GM19035 (cell line): Measurements from ENCODE around the gene SLC41A1.
"Not testable (repeated sequence)": the region's sequence is repeated elsewhere in the genome, so short reads cannot be mapped to it uniquely, and the experiment has no call there.

Experiments
- ATAC-seq: cut with Tn5 transposase; IDR thresholded peaks from one replicate; pipeline ENCODE4 v1.9.1; 2021; ENCODE audit not compliant: unreplicated experiment

SLC41A1 gene

DNA sequence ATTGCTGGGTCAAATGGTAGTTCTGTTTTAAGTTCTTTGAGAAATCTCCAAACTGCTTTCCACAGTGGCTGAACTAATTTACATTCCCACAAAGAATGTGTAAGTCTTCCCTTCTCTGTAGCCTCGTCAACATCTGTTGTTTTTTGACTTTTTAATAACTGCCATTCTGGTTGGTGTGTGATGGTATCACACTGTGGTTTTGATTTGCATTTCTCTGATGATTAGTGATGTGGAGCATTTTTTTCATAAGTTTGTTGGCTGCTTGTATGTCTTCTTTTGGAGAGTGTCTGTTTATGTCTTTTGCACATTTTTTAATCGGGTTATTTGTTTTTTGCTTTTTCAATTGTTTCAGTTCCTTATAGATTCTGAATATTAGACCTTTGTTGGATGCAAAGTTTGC lies 10.3 kb upstream of the SLC41A1 start:
- ATAC-seq = not testable (repeated sequence)

DNA sequence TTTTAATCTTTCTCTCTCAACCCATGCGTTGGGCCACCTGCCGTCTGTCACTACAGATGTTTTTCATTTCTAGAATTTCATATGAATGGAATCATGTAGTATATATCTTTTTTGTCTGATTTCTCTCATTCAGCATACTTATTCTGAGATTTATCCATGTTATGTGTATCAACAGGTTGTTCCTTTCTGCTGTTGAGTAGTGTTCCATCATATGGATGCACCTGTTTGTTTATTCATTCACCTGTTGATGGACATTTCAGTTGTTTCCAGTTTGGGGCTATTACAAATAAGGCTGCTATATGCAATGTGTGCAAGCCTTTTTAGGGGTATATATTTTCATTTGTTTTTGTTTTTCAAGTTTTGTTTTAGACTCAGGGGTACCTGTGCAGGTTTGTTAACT lies 9.4 kb upstream of the SLC41A1 start:
- no peak for ATAC-seq

GRCh38 chr1:205817988-205818387 lies 5.0 kb upstream of the SLC41A1 start:
- ATAC-seq = no peak

- no peak for ATAC-seq
Observed at GRCh38 chr1:205817364-205817763, 4.4 kb upstream of the SLC41A1 start.

GRCh38 chr1:205813755-205814058 lies 709 bp upstream of the SLC41A1 start:
- ATAC-seq = no peak

- ATAC-seq = no peak
Observed at GRCh38 chr1:205812271-205812877, 624 bp downstream of the SLC41A1 start.

- no peak for ATAC-seq
Observed at GRCh38 chr1:205811660-205812059, 1.3 kb downstream of the SLC41A1 start.

DNA sequence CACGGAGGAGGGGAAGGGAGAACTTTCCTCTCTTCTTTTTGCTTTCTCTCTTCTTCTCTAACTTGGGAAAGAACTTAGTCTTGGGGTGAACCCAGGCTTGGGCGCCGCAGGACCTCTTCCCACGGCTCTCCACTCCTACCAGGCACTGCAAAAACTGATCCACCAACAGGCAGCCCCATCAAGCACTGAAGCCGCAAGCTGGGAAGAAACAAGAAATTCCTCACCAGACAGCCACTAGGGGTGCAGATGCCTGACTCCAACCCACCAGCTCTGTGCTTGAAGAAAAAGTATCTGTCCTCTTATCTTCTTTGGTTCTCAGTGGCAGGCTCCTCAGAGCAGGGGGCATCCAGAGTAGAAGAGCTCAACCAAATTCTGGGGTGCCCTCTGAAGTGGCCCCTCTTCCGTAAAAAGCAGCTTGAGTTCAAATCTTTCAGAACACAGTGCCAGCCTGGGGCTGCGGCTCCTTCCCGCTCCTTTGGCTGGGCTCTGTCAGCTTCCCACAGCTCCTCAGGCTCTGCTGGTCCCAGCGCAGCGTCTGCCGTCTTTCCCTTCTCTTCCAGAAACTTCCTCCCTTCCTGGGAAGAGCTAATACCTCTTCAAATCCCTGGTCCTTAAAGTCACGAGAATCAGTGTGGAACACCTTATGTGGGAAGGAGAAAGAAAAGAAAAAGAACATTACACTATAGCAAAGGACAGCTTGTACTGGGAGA lies 2.4 kb downstream of the SLC41A1 start:
- no peak for ATAC-seq

- ATAC-seq = no peak
Observed at GRCh38 chr1:205809942-205810345, 3.1 kb downstream of the SLC41A1 start.

- ATAC-seq = no peak
Observed at GRCh38 chr1:205809469-205809868, 3.5 kb downstream of the SLC41A1 start.

- no peak for ATAC-seq
Observed at GRCh38 chr1:205805082-205805711, 7.8 kb downstream of the SLC41A1 start.

DNA sequence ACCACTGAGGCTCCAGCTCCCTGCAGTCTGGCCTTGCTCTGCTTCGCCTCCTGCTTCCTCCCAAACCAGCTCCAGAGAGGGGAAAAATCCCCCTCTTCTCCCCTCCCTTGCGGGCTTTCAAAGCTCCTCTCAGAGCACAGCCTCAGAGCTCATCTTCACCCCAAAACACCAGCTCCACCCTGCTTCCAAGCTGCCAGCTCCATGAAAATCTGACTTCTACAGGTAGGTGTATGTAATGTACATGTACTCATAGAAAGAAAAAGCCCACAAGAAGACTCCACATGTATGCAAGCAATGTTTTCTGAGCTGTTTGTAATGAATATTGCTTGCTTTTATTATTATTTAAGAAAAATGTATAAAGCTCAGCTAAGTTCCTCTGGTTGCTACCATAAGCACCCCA lies 8.4 kb downstream of the SLC41A1 start:
- ATAC-seq = no peak

- no peak for ATAC-seq
Observed at GRCh38 chr1:205803986-205804385, 9.0 kb downstream of the SLC41A1 start.

DNA sequence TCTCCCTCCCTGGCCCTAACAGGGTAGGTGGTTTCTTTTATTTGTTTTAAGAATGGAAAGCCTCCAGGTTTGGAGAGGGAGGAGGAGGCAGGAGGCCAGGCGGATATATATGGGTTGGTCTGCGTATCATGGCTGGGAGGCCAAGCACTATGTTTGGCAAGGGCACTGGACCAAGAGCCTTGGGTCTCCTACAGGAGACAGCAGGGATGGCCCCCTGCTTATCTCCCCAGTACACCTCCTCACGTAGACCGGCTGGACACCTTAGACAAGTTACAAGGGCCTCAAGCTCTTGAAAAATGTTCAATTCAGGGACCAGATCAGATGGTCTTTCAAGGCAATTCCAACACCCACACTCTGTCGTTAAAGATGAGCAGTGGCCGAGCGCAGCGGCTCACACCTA lies 10.9 kb downstream of the SLC41A1 start:
- ATAC-seq = no peak

- no peak for ATAC-seq
Observed at GRCh38 chr1:205800981-205801703, 11.9 kb downstream of the SLC41A1 start.

- no peak for ATAC-seq
Observed at GRCh38 chr1:205800427-205800826, 12.6 kb downstream of the SLC41A1 start.

DNA sequence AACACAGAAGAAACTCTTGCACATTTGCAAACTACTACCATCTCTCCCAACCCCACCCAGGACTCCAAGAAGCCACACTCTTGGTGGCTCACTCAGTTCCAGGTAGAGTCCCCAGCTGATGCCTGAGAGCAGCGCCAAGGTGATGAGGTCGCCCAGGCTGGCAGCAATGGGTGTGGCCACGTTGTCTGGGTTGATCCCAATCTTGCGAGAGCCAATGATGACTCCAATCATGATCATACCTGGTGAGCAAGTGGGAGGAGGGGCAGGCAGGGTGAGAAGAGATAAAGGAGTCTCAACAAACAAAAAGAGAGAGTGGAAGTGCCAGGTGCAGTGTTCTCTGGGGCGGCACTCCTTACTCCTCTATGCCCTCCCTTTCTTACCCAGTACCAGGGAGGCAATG lies 14.4 kb downstream of the SLC41A1 start:
- ATAC-seq = no peak

DNA sequence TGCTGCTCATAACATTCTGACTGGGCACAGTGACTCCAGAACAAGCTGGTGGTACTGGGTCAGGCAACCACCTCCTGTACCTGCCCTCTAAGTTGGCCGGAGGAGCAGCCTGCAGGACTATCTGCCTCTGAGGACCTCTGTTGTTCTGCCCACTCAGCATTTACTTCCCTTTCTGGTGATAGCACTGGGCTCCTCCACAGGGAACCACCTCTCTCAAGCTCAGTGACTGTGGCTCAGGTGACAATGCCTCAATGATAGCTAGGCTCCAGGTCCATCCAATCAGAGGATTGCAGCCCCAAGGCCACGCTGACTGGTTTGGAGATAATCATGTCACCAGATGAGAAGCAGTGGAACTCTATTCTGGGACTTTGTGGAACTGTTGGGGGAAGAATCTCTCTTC lies 15.8 kb downstream of the SLC41A1 start:
- no peak for ATAC-seq

GRCh38 chr1:205794011-205794730 lies 18.8 kb downstream of the SLC41A1 start:
- no peak for ATAC-seq

GRCh38 chr1:205792961-205793673 lies 19.9 kb downstream of the SLC41A1 start:
- no peak for ATAC-seq

- ATAC-seq = no peak
Observed at GRCh38 chr1:205792481-205792881, 20.5 kb downstream of the SLC41A1 start.
